GM12878 (cell line): Measurements from ENCODE around the gene ITPRIP.

Source experiments
- CHD1 ChIP-seq: IDR thresholded peaks from 2 replicates; pipeline ENCODE4 v1.6.1; 2012; ENCODE audit warnings: low read depth, low read length, improper control_type of control experiment
- MTA3 ChIP-seq: IDR thresholded peaks from 2 replicates; pipeline ENCODE4 v1.6.1; 2012; ENCODE audit warnings: low read length, inconsistent platforms, borderline replicate concordance
- MXI1 ChIP-seq: fragments of 150-350 bp; IDR thresholded peaks from 2 replicates; pipeline ENCODE4 v1.6.1; 2011; ENCODE audit warnings: low read depth, mild to moderate bottlenecking, inconsistent platforms, low read length, improper control_type of control experiment
- POLR2A ChIP-seq: IDR thresholded peaks from 2 replicates; pipeline ENCODE4 v1.6.1; 2011; ENCODE audit warnings: low read depth, mild to moderate bottlenecking, low read length
- RELA ChIP-seq: fragments of 450-650 bp; IDR thresholded peaks from 2 replicates; pipeline ENCODE4 v1.8.0; 2014; ENCODE audit warnings: borderline replicate concordance; ENCODE audit not compliant: partially characterized antibody
- SIN3A ChIP-seq: IDR thresholded peaks from 2 replicates; pipeline ENCODE4 v1.6.1; 2012; ENCODE audit warnings: low read depth, low read length, improper control_type of control experiment
- SP1 ChIP-seq: IDR thresholded peaks from one replicate; pipeline ENCODE4 v1.6.1; 2011; ENCODE audit warnings: low read depth, low read length
- TF ChIP-seq, protein P1 (sequence below), 3 experiments: IDR thresholded peaks in 2 of 3; conservative IDR thresholded peaks in 1 of 3; 2 replicates each; pipeline ENCODE4 v1.5.1; 2011; ENCODE audit warnings: low read depth in 3 of 3, low read length in 3 of 3, mild to moderate bottlenecking in 3 of 3, control low read depth in 2 of 3, moderate library complexity in 2 of 3, inconsistent platforms in 1 of 3, mixed read lengths in 1 of 3; ENCODE audit not compliant: control insufficient read depth in 2 of 3, insufficient read depth in 1 of 3; ENCODE audit errors: extremely low read depth in 1 of 3
- TF ChIP-seq, protein P2 (sequence below): fragments of 450-650 bp; IDR thresholded peaks from 2 replicates; pipeline ENCODE4 v1.6.1; 2016; ENCODE audit warnings: mild to moderate bottlenecking

DNA sequence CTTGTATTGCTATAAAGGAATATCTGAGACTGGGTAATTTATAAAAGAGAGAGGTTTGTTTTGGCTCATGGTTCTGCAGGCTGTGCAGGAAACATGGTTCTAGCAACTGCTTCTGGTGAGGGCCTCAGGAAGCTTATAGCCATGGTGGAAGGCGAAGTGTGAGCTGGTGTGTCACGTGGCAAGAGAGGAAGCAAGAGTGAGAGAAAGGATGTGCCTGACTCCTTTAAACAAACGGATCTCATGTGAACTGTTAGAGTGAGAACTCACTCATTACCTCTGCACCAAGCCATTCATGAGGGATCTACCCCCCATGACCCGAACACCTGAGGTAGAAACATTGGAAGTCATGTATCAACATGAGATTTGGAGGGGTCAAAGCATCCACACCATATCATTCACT, 7.7 kb upstream of the ITPRIP start:
- TF ChIP-seq RELA (no peak), POLR2A (no peak), SIN3A (no peak), CHD1 (no peak), MTA3 (no peak), SP1 (no peak), MXI1 (no peak)
- TF ChIP-seq, protein P1, sequence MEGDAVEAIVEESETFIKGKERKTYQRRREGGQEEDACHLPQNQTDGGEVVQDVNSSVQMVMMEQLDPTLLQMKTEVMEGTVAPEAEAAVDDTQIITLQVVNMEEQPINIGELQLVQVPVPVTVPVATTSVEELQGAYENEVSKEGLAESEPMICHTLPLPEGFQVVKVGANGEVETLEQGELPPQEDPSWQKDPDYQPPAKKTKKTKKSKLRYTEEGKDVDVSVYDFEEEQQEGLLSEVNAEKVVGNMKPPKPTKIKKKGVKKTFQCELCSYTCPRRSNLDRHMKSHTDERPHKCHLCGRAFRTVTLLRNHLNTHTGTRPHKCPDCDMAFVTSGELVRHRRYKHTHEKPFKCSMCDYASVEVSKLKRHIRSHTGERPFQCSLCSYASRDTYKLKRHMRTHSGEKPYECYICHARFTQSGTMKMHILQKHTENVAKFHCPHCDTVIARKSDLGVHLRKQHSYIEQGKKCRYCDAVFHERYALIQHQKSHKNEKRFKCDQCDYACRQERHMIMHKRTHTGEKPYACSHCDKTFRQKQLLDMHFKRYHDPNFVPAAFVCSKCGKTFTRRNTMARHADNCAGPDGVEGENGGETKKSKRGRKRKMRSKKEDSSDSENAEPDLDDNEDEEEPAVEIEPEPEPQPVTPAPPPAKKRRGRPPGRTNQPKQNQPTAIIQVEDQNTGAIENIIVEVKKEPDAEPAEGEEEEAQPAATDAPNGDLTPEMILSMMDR (IDR thresholded peaks at IDR 0.05 in 2 of 3, conservative IDR thresholded peaks at IDR 0.05 in 1 of 3; ENCODE audit: control insufficient read depth in 2 of 3, extremely low read depth in 1 of 3, insufficient read depth in 1 of 3, low read depth in 3 of 3, low read length in 3 of 3) = no peak
- TF ChIP-seq, protein P2, sequence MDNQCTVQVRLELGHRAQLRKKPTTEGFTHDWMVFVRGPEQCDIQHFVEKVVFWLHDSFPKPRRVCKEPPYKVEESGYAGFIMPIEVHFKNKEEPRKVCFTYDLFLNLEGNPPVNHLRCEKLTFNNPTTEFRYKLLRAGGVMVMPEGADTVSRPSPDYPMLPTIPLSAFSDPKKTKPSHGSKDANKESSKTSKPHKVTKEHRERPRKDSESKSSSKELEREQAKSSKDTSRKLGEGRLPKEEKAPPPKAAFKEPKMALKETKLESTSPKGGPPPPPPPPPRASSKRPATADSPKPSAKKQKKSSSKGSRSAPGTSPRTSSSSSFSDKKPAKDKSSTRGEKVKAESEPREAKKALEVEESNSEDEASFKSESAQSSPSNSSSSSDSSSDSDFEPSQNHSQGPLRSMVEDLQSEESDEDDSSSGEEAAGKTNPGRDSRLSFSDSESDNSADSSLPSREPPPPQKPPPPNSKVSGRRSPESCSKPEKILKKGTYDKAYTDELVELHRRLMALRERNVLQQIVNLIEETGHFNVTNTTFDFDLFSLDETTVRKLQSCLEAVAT = no peak
